Measurements from ENCODE around the gene KCTD14.
"Not testable (repeated sequence)": the region's sequence is repeated elsewhere in the genome, so short reads cannot be mapped to it uniquely, and the experiment has no call there.

The KCTD14 gene

DNA sequence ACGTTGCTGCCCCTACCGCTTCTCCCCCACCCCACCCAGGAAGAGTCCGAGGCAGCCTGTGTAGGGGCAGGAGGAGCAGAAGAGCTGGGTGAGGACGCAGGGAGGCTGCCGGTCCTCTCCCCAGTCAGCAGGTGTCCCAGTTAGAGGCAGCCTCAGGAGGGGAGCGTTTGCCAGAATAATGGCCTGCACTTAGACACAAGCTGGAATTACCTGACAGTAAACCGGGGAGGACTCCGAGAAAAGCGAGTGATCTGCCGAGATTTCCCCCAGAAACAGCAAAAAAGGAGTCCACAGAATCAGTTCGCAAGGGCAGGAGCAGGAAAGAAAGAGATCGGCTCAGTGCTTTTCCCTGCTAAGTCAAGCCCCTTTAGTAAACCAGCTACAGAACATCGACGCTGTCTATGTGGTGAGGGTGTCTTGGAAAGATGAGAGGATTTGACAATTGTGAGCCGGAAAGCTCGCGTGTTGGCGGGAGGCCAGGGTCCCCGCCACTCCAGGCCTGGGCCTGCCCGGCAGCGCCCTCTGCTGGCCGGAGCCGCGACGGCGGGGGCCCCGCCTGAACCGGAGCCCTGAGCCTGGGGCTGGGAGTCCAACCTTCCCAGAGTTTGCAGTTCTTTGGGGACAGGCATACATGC is 22.9 kb upstream of the KCTD14 start:
- DNase-seq, result peak; percentile 87

DNA sequence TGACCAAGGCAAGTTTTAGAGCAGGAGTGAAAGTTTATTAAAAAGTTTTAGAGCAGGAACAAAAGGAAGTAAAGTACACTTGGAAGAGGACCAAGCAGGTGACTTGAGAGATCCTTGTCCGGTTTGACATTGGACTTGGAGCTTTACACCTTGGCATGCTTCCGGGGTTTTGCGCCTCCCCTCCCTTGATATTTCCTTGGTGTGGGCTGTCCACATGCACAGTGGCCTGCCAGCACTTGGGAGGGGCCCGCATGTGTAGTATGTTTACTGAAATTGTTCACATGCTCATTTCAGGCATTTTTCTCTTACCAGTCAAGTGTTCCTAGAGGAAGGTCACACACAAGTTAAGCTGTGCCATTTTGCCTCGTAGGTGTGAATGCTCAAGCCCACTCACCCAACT is 21.6 kb upstream of the KCTD14 start:
- DNase-seq, result no peak

DNA sequence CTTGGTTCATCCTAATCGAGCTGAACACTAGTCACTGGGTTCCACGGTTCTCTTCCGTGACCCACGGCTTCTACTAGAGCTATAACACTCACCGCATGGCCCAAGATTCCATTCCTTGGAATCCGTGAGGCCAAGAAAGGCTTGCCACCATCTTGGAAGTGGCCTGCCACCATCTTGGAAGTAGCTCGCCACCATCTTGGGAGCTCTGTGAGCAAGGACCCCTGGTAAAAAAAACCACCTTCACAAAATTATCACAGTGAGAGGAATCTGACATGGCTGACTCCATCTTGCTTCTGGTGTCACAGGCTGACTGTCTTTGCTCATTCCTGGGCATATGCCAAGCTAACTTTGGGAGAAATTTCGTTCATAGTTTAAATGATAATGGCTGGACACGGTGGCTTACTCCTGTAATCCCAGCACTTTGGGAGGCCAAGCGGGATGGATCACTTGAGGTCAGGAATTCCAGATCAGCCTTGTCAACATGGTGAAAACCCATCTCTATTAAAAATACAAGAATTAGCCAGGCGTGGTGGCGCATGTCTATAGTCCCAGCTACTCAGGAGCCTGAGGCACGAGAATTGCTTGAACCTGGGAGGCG is 18.9 kb upstream of the KCTD14 start:
- DNase-seq, result no peak

DNA sequence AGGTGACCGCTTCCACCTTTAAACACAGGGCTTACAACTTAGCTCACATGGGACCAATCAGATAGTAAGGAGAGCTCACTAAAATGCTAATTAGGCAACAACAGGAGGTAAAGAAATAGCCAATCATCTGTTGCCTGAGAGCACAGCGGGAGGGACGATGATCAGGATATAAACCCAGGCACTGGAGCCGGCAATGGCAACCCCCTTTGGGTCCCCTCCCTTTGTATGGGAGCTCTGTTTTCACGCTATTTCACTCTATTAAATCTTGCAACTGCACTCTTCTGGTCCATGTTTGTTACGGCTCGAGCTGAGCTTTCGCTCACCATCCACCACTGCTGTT is 18.3 kb upstream of the KCTD14 start:
- not testable (repeated sequence) for DNase-seq

DNA sequence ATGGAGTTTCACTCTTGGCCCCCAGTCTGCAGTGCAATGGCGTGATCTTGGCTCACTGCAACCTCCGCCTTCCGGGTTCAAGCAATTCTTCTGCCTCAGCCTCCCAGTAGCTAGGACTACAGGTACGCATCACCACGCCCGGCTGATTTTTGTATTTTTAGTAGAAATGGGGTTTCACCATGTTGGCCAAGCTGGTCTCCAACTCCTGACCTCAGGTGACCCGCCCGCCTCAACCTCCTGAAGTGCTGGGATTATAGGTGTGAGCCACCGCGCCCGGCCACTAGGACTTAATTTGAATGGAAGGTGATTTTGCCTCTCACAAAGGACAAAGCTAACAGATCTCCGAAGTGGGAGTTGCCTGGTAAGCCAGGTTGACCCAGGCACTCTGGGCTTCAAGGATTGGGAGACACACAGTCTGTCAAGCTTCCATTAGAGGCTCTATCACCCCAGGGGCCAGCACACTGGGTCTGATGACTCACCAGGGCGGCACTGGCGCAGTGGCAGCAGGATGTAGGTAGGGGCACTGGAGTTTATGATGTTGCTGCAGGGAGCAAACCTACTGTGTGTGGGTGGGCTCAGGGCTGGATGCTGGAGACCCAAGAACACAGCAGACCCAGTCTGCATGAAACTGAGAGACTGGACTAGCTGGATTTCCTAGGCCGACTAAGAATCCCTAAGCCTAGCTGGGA is 17.8 kb upstream of the KCTD14 start:
- DNase-seq, result no peak

DNA sequence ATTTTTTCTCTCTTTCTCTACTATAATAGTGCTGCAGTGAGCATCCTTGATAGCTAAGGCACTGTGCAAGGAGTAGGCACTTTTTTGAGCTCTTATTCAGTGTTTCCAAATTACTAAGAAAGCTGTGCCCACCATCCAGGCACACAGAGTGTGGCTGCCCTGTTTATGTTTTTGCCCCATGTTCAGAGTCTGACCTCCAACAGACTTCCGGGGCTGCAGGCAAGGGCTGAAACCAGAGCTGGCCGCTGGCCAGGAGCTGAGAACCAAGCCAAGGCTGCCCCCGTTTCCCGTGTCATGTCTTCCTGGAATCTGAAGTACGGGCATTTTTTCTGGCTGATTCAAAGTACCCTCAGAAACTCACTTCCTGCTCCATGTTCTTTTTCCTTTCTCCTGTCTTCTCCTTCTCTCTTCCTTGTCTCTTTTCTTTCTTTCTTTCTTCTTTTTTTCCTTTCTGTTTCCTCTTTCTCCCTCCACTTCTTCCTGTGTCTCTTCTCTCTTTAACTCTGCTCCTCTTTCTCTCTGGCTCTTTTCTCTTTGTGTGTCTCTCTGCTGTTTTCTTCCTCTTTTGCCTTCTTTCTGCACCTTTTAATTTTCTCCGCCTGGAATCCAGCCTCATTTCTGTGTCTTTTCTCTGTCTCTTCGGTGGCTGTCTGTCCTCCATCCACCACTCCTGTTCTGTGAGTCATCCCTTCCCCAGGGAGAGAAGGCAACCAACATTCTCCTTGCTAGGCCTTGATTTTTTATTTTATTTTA is 17.0 kb upstream of the KCTD14 start:
- DNase-seq, result peak; percentile 57

DNA sequence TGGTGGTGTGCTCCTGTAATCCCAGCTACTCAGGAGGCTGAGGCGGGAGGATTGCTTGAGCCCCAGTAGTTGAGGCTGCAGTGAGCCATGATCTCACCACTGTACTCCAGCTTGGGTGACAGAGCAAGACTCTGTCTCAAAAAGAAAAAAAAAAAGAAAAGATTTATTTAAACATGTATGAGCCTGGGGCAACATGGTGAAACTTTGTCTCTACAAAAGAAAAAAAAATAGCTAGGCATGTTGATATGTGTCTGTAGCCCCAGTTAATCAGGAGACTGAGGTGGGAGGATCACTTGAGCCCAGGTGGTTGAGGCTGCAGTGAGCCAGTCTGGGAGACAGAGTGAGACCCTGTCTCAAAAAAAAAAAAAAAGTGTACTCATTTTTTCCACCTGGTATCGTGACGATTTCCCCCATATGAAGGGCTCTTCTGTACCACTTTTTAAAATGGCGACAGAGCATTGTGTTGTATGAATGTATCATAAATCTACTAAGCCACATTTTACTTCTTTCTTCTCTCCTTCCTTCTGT is 16.4 kb upstream of the KCTD14 start:
- DNase-seq, result no peak

DNA sequence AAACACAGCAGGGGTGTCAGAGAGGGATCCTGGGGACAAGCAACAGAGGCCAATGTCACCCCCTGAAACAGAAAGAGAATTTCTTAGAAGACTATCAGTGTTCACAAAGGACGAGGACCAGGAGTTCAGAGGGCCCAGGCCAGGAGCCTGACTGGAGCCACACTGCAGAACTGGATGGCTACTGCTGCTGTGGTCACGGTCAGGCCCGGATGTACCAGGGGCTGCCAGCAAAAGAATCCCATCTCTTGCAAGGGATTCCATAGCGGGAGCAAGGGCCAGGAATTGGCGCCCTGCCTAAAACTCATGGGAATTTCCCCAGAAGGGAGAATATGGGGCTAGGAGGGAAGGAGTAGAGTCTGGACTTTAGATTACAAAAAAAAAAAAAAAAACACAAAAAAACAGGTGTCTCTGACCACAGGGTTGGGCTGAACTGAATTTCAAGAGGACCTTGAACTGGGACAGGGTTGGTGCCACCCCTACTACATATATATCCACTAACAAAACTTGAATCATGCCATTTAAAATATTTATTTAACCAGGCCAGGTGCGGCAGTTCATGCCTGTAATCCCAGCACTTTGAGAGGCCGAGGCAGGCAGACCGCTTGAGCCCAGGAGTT is 15.7 kb upstream of the KCTD14 start:
- DNase-seq, result no peak

DNA sequence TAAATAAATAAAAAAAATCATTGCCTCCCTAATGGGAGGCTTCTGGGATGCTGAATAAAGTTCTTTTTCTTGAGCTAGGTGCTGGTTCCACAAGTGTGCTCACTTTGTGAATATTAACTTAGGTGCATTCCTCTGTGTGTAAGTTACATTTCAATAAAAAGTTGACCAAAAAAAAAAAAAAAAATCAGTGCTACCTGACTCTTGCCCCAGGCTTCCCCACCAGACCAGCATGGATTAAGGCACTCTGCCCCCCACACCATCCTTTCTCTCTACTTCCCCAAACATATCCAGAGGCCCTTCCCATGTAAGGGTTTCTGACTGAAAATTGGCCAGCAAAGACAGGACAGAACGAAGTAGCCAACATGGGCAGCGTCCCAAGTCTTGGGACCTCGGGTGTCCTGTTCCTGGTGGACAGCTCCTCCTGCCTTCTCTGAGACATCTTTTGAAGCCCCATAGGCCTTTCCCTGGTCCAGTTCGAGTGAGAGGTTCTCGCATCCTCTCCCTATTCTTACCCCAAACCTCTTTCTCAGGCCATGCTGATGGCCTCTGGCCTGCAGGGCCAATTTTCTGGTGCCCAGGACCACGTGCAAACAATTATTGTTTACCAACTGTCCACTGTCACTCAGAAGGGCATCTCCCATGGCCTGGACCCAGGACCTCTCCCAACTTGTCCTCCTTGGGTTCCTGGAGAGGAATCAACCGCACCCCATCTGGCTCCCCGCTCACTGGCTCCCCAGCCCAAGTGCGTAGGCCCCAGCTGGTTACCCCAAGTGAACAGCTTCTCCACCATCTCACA is 14.9 kb upstream of the KCTD14 start:
- no peak for DNase-seq

DNA sequence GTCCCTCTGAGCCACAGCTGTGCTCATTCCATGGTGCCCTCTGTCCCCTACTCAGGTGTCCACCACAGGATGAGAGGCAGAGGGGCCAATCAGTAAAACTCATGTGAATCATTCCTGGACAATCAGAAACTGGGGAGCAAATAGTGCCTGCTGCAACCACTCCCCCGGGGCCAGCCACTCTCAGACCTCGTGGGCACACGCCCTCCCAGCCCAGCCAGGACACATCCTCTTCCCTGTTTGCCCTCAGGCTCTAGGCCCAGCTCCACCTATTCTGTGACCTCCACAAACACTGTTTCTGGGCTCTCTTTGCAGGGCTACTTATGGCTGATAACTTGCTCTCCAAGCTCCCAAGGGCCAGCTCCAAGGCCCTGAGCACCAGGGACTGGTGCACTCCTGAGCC is 14.0 kb upstream of the KCTD14 start:
- DNase-seq, result no peak

DNA sequence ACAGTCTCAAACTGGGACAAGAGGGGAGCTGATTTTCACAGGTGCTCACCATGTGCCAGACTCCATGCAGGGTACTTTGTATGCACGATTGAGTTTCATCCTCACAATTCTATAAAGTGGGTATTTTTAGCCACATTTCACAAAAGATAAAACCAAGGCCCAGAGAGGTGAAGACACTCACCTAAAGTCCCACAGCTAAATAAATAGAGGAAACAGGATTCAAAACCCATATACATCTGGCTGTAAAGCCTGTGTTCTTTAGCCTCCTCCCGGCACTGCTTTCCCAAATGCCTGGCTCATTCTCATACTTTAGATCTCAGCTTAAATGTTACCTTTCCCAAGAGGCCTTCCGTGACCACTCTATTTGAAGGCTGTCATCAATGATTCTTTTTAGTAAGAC is 13.2 kb upstream of the KCTD14 start:
- no peak for DNase-seq

DNA sequence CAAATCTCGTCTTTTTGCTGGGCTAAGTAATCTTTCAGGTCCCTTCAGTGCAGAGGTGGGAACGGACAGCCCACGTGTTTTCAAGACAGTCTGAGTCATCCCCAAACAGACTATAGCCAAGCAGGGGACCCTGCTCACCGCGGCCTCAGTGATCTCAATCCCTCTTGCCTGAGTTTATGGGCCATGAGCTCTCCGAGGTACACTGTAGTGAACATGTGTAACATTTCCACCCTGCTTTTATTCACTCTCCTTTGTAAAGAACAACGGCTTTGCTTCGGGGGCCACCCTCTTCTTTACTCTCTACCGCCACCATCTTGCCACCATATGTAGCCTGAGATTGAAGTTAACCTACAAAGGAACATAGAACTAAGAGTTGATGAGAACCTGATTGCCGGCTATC is 11.5 kb upstream of the KCTD14 start:
- no peak for DNase-seq

DNA sequence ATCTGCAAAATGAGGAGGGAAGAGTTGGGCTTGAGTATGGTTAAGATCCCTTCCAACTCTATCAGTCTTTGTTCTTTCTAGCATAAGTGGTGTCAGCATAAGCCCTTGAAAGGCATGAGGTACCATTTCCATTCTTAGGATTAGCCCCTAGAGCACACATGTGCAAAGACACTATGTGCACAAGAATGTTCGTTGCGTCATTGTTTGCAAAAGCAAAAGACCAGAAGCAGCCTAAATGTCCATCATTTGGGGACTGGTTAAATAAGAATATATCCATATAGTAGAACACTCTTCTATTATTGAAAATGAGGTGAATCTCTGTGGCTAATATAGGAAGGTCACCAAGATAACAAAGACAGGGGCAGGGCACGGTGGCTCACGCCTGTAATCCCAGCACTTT is 10.0 kb upstream of the KCTD14 start:
- DNase-seq, result no peak

DNA sequence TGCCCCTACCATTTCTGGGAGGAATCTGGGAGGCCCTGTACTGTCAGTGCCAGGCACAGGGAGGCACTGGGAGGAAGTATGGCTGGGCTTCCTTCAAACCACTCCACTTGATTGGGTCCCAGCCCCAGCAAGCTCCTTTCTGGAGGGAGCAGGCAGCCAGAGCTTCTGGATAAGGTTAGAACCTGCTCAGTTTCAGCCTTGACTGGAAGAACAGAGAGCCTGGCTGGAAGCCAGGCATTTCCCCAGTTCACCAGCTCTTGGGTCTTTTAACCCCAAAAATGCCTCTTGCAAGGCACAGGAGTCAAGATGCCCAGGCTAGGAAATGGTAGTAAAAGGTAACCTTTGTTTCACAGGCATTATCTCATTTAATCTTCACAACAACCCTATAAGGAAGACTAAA is 9.0 kb upstream of the KCTD14 start:
- DNase-seq, result no peak

DNA sequence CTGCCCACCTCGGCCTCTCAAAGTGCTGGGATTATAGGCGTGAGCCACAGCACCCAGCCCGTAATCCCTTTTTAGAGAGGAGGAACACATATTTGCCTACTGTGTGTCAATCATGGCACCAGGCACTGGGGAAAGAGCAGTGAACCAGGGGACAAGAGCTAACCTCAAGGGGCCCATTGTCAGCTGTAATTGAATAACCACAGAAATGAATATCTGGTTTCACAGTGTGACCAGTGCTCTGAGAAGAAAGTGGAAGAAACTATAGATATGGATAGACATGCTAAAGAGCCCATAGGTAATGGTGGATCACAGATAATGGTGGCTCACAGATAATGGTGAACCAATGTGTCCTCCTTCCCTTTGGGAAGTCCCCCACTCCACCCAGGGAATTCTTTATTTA is 8.6 kb upstream of the KCTD14 start:
- DNase-seq, result no peak

DNA sequence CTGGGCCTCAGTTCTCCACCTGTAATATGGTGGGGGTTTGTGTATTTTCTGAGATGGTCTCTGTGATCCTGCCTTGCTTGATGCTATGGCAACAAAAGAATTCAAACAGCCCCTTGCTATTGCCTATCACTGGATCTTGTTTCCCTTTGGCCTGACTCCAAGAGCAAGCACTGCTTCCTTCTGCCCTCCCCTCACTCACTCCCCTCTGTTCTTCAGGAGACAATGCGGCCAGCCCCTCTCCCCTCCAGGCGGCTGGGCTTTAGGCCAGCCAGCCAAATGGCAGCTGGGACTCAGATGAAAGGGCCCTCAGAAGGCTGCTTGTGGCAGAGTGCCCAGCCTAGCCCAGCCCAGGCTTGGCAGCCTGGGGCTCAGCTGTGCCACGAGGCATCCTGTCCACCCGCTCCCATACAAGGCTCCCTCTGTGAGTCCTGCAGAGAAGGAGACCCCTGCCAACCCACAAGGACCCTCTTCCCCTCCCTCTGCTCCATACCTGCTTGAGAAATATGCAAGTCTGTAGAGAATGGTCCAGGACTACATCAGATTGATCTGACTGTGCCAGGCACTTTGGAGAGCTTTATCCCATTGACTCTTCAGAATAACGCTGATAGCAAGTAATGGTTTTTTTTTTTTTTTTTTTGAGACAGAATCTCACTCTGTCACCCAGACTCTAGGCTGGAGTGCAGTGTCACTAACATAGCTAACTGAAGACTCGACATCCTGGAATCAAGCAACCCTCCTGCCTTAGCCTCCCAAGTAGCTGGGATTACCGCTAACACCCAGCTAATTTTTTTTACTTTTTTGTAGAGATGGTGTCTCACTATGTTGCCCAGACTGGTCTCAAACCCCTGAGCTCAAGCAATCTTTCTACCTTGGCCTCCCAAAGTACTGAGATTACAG is 7.6 kb upstream of the KCTD14 start:
- DNase-seq, result peak; percentile 95

DNA sequence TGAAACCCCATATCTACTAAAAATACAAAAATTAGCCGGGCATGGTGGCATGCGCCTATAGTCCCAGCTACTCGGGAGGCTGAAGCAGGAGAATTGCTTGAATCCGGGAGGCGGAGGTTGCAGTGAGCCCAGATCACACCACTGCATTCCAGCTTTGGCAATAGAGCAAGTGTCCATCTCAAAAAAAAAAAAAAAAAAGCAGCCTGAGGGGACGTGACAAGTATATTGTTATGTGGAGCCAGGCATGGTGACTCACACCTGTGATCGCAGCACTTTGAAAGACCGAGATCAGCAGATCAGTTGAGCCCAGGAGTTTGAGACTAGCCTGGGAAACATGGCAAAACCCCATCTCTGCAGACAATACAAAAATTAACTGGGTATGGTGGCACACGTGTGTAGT is 5.3 kb upstream of the KCTD14 start:
- not testable (repeated sequence) for DNase-seq

DNA sequence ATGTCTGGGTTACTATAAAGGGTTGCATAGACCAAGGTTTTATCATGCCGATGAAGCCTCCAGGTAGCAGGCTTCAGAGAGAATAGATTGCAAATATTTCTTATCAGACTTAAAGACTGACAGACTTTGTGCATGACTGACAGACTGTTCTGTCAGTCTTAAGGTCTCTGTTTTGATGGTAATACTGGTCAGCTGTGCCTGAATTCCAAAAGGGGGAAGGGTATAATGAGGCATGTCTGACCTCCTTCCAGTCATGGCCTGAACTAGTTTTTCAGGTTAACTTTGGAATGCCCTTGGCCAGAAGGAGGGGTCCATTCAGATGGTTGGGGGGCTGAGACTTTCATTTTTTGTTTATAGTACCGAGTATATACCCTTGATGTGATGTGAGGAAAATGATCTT is 4.7 kb upstream of the KCTD14 start:
- no peak for DNase-seq

DNA sequence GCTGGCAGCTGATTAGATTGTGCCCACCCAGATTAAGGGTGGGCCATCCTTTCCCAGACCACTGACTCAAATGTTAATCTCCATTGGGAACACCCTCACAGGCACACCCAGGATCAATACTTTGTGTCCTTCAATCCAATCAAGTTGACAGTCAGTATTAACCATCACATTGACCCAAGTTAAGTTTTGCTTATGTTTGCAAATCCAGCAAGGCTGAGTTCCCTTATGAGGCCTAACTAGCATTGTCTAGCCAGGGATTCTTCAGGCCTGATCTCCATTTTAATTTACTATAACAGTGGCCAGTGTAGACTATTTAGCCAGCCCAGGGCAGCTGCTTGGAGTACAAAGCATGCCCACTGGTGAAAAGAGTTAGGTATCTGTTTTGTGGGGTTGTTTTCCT is 2.3 kb upstream of the KCTD14 start:
- no peak for DNase-seq

DNA sequence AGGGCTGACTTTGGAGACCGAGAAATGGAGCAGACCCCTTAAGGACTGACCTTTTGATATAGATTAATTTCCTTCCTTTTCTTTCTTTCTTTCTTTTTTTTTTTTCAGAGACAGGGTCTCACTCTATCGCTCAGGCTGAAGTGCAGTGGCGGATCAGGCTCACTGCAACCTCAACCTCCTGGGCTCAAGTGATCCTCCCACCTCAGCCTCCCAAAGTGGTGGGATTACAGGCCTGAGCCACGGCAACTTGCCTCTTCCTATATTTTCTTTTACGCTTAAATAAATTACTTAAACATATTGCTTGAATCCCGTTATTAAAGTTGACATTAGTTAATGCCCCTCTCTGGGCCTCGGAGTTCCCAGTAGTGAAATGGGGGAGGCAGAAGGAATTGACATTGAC is 350 bp upstream of the KCTD14 start:
- no peak for DNase-seq

DNA sequence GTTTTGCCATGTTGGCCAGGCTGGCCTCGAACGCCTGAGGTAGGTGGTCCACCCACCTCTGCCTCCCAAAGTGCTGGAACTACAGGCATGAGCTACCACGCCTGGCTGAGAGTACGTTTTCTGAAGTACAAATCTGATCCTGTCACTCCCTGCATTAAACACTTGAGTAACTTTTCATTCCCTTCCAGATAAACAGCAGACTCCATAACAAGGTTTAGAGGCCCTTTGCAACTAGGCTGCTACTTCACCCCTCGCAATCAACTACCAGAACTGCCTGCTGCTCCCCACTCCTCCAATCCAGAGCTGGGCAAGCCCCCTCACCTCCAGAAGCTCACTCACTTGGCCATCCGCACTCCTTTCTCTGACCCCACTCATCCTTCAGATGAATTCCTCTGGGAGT is 1.5 kb downstream of the KCTD14 start:
- DNase-seq, result no peak

Measured in midbrain (tissue), 1 donor.